ENCODE results near the gene BPIFB6. TPM values are rescaled to one million over a fixed set of nuclear protein-coding genes. Genes with fewer than 3 reads are reported as not detected.
A peak's percentile ranks its signal among the peaks of the same experiment; 100 is the strongest.

The BPIFB6 gene
- total and polyA plus RNA-seq, 2 of the 4 experiments (the other 2 are of a cell fraction) = not detected

DNA sequence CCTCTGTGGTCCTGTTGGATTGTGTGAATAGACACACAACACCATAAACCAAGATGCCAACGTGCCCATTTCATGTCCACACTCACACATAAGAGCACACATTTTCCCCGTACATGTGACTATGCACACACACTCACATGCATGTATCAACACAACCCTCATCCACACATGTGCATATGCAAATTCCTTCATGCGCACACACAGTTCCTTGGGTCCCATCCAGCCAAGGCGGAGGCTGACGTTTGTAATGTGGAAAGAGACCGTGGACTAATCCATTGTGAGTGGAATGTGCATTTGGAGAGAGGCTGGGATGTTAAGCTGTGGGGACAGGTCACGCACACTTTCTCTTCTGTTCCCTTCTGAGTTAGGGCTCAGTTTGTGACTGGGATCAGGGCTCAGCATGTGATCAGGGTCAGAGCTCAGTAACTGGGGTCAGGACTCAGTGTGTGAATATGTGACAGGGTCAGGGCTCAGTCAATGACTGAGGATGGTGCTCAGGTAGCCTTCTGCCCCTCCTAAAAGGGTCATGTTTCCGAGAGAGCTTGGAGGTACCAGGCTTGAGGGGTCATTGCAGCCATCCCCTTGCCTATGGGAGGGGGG, 24.6 kb upstream of the BPIFB6 start:
- Histone ChIP-seq H3K9me1 (ENCODE audit: insufficient read depth, low read length) (no peaks in the 10 kb centered on the region), H2BK120ac (ENCODE audit: low read depth, low read length) (no peak overlapping the region), H3K27ac (ENCODE audit: insufficient read depth, low read length) (no peak overlapping the region), H3K79me1 (ENCODE audit: low read depth in 1 of 2, low read length in 2 of 2) (no peaks in the 10 kb centered on the region), H4K91ac (ENCODE audit: insufficient read depth, low read depth, low read length) (no peak overlapping the region), H3K4ac (ENCODE audit: low read depth, low read length) (no peak overlapping the region), H4K8ac (ENCODE audit: low read depth in 2 of 2, low read length in 2 of 2) (no peak overlapping the region), H3K4me3 (ENCODE audit: insufficient read depth, low read depth, low read length) (no peak overlapping the region), H3K23ac (ENCODE audit: low read depth, low read length) (no peak overlapping the region), H3K4me2 (ENCODE audit: low read depth, low read length) (no peak overlapping the region), H3K14ac (replicated peaks; ENCODE audit: low read depth, low read length) (no peak overlapping the region), H3K56ac (ENCODE audit: extremely low read depth, insufficient read depth, low read length) (no peak overlapping the region), H3K9ac (ENCODE audit: low read depth, low read length) (no peak overlapping the region), H2AK5ac (ENCODE audit: low read depth, low read length) (no peak overlapping the region), H4K5ac (ENCODE audit: low read depth, low read length) (no peak overlapping the region), H3K9me3 (ENCODE audit: control insufficient read depth, insufficient read depth, low read length) (no peaks in the 10 kb centered on the region), H2BK20ac (ENCODE audit: low read depth, low read length) (no peak overlapping the region), H4K20me1 (ENCODE audit: insufficient read depth, low read length) (no peaks in the 10 kb centered on the region; the same call in 1 of the 2 replicates), H2AFZ (replicated peaks; ENCODE audit: low read length, poor library complexity) (no peak overlapping the region), H3K18ac (ENCODE audit: low read depth, low read length) (no peak overlapping the region), H2BK15ac (ENCODE audit: low read depth, low read length) (no peak overlapping the region), H2AK9ac (replicated peaks; ENCODE audit: low read depth, low read length, poor library complexity) (peak overlapping the region; percentile 16), H3K4me1 (ENCODE audit: control insufficient read depth, insufficient read depth, low read length) (no peaks in the 10 kb centered on the region), H2BK5ac (ENCODE audit: low read depth, low read length, poor library complexity, severe bottlenecking) (no peak overlapping the region), H3K36me3 (ENCODE audit: control insufficient read depth, insufficient read depth, low read length) (no peaks in the 10 kb centered on the region), H3K27me3 (ENCODE audit: control insufficient read depth, insufficient read depth, low read length) (peaks cover 3% of the 10 kb centered on the region)
- CTCF ChIA-PET = no interaction called here
- in situ Hi-C loops (cut with MboI; ENCODE audit: low sequenced_read_pairs) = no loop called here
- dilution Hi-C loops (cut with HindIII; ENCODE audit: low sequenced_read_pairs, unreplicated experiment) = no loop called here
- ATAC-seq (ENCODE audit: low read depth) (no peak), DNase-seq (no peak)
- intact Hi-C loops (cut with micrococcal nuclease) = no loop called here
- POLR2A ChIA-PET (ENCODE audit: unreplicated experiment) = no interaction called here
- TF ChIP-seq, protein P1, sequence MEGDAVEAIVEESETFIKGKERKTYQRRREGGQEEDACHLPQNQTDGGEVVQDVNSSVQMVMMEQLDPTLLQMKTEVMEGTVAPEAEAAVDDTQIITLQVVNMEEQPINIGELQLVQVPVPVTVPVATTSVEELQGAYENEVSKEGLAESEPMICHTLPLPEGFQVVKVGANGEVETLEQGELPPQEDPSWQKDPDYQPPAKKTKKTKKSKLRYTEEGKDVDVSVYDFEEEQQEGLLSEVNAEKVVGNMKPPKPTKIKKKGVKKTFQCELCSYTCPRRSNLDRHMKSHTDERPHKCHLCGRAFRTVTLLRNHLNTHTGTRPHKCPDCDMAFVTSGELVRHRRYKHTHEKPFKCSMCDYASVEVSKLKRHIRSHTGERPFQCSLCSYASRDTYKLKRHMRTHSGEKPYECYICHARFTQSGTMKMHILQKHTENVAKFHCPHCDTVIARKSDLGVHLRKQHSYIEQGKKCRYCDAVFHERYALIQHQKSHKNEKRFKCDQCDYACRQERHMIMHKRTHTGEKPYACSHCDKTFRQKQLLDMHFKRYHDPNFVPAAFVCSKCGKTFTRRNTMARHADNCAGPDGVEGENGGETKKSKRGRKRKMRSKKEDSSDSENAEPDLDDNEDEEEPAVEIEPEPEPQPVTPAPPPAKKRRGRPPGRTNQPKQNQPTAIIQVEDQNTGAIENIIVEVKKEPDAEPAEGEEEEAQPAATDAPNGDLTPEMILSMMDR (conservative IDR thresholded peaks at IDR 0.05; ENCODE audit: low read depth, low read length) = no peak
- TF ChIP-seq RFX5 (IDR thresholded peaks at IDR 0.05; ENCODE audit: low read depth, low read length) = no peak
- TF ChIP-seq CEBPB (IDR thresholded peaks at IDR 0.05; ENCODE audit: low read depth, low read length) = no peak
- TF ChIP-seq FOS (IDR thresholded peaks at IDR 0.05; ENCODE audit: low read depth, low read length) = no peak
- TF ChIP-seq, protein P2, sequence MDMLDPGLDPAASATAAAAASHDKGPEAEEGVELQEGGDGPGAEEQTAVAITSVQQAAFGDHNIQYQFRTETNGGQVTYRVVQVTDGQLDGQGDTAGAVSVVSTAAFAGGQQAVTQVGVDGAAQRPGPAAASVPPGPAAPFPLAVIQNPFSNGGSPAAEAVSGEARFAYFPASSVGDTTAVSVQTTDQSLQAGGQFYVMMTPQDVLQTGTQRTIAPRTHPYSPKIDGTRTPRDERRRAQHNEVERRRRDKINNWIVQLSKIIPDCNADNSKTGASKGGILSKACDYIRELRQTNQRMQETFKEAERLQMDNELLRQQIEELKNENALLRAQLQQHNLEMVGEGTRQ (IDR thresholded peaks at IDR 0.05; ENCODE audit: low read depth, low read length) = no peak
- no peak for TF ChIP-seq POLR2A (IDR thresholded peaks at IDR 0.05; ENCODE audit: low read depth, low read length)
- no peak for TF ChIP-seq MAFK (IDR thresholded peaks at IDR 0.05; ENCODE audit: low read depth, low read length)
- TF ChIP-seq MAZ (IDR thresholded peaks at IDR 0.05; ENCODE audit: borderline replicate concordance, low read depth, low read length) = no peak
- no peak for TF ChIP-seq NFE2L2 (IDR thresholded peaks at IDR 0.05; ENCODE audit: low read depth, low read length)
- TF ChIP-seq BHLHE40 (IDR thresholded peaks at IDR 0.05; ENCODE audit: low read depth, low read length) = no peak
- TF ChIP-seq RAD21 (IDR thresholded peaks at IDR 0.05; ENCODE audit: low read length) = no peak
- no peak for TF ChIP-seq SMC3 (IDR thresholded peaks at IDR 0.05; ENCODE audit: low read depth, low read length)
- TF ChIP-seq, protein P3, sequence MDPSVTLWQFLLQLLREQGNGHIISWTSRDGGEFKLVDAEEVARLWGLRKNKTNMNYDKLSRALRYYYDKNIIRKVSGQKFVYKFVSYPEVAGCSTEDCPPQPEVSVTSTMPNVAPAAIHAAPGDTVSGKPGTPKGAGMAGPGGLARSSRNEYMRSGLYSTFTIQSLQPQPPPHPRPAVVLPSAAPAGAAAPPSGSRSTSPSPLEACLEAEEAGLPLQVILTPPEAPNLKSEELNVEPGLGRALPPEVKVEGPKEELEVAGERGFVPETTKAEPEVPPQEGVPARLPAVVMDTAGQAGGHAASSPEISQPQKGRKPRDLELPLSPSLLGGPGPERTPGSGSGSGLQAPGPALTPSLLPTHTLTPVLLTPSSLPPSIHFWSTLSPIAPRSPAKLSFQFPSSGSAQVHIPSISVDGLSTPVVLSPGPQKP (IDR thresholded peaks at IDR 0.05; ENCODE audit: borderline replicate concordance, low read depth, low read length) = no peak
- no CpG with 5 or more reads among the region's 8 CpGs for WGBS, 2 experiments (ENCODE audit: extremely low coverage in 2 of 2, insufficient read length in 1 of 2)
- BruUV-seq (replicated peaks) = no TSS peak

All from IMR-90 (cell line).